Nephron progenitor cell (in vitro differentiated cells): ENCODE measurements around the gene PLEKHA6.

Experiments
- DNase-seq: peaks from one replicate; pipeline ENCODE4 v3.0.0; 2021
- H3K27ac Mint-ChIP-seq: 2 replicates; pipeline ENCODE4 v1.8.0; 2021; ENCODE audit warnings: mild to moderate bottlenecking, moderate library complexity, mixed read lengths
- H3K27me3 Mint-ChIP-seq: 2 replicates; pipeline ENCODE4 v1.8.0; 2021; ENCODE audit warnings: mild to moderate bottlenecking, low read depth, mixed read lengths; ENCODE audit not compliant: poor library complexity
- H3K36me3 Mint-ChIP-seq: 2 replicates; pipeline ENCODE4 v1.8.0; 2021; ENCODE audit warnings: low read depth, mixed read lengths
- H3K4me1 Mint-ChIP-seq: 2 replicates; pipeline ENCODE4 v1.8.0; 2021; ENCODE audit warnings: mixed read lengths
- H3K4me3 Mint-ChIP-seq: 2 replicates; pipeline ENCODE4 v1.8.0; 2021; ENCODE audit warnings: mild to moderate bottlenecking, moderate library complexity, mixed read lengths
- H3K9me3 Mint-ChIP-seq: 2 replicates; pipeline ENCODE4 v1.8.0; 2021; ENCODE audit warnings: mild to moderate bottlenecking, moderate library complexity, mixed read lengths
- CTCF ChIP-seq: fragments of 200-600 bp; sonication (generic); IDR thresholded peaks from 2 replicates; pipeline ENCODE4 v1.5.0; 2021; ENCODE audit warnings: antibody characterized with exemption

PLEKHA6 gene

GRCh38 chr1:204170494-204171155 lies 189.1 kb downstream of the PLEKHA6 start:
- no peak overlapping the region for H3K27ac Mint-ChIP-seq
- DNase-seq, result no peak
- H3K27me3 Mint-ChIP-seq, result peaks cover 54% of the 10 kb centered on the region
- no peak for TF ChIP-seq CTCF
- no peak overlapping the region for H3K4me3 Mint-ChIP-seq
- peaks cover 39% of the 10 kb centered on the region for H3K9me3 Mint-ChIP-seq
- no peaks in the 10 kb centered on the region for H3K36me3 Mint-ChIP-seq
- peaks cover 23% of the 10 kb centered on the region for H3K4me1 Mint-ChIP-seq

GRCh38 chr1:204169858-204170257 lies 189.9 kb downstream of the PLEKHA6 start:
- H3K27me3 Mint-ChIP-seq, result peaks cover 58% of the 10 kb centered on the region
- H3K27ac Mint-ChIP-seq, result no peak overlapping the region
- peaks cover 23% of the 10 kb centered on the region for H3K4me1 Mint-ChIP-seq
- peaks cover 39% of the 10 kb centered on the region for H3K9me3 Mint-ChIP-seq
- H3K4me3 Mint-ChIP-seq, result no peak overlapping the region
- no peaks in the 10 kb centered on the region for H3K36me3 Mint-ChIP-seq
- no peak for TF ChIP-seq CTCF
- DNase-seq, result no peak
